H9 (cell line): ENCODE results near the gene CPO. TPM values are rescaled to one million over a fixed set of nuclear protein-coding genes. Genes with fewer than 3 reads are reported as not detected.

ENCODE experiments used
- DNase-seq: peaks from one replicate; pipeline ENCODE4 v3.0.0-alpha.2; 2017
- H2AFZ ChIP-seq: one replicate; pipeline ENCODE4 v1.6.1; 2013; ENCODE audit warnings: mild to moderate bottlenecking, low read length, control low read depth, moderate library complexity
- H2AK5ac ChIP-seq: 2 replicates; pipeline ENCODE4 v1.6.1; 2013; ENCODE audit warnings: low read length, control low read depth, mixed read lengths; ENCODE audit not compliant: insufficient read length
- H2BK120ac ChIP-seq: one replicate; pipeline ENCODE4 v1.6.1; 2013; ENCODE audit warnings: low read depth, mild to moderate bottlenecking, low read length, control low read depth, inconsistent platforms; ENCODE audit not compliant: poor library complexity, severe bottlenecking
- H2BK12ac ChIP-seq: 2 replicates; pipeline ENCODE4 v1.6.1; 2013; ENCODE audit warnings: low read length, control low read depth, mixed read lengths, low read depth; ENCODE audit not compliant: insufficient read length
- H2BK15ac ChIP-seq: 2 replicates; pipeline ENCODE4 v1.6.1; 2013; ENCODE audit warnings: low read depth, low read length, control low read depth
- H2BK20ac ChIP-seq: one replicate; pipeline ENCODE4 v1.6.1; 2013; ENCODE audit warnings: low read depth, mild to moderate bottlenecking, low read length, control low read depth, inconsistent platforms; ENCODE audit not compliant: poor library complexity, severe bottlenecking
- H2BK5ac ChIP-seq: 2 replicates; pipeline ENCODE4 v1.6.1; 2013; ENCODE audit warnings: low read length, control low read depth, mixed read lengths; ENCODE audit not compliant: insufficient read length
- H3K14ac ChIP-seq: 2 replicates; pipeline ENCODE4 v1.6.1; 2013; ENCODE audit warnings: low read length, control low read depth; ENCODE audit not compliant: insufficient read depth
- H3K18ac ChIP-seq: 2 replicates; pipeline ENCODE4 v1.6.1; 2013; ENCODE audit warnings: low read depth, mild to moderate bottlenecking, mixed read lengths, low read length, control low read depth; ENCODE audit not compliant: insufficient read length
- H3K23ac ChIP-seq: 2 replicates; pipeline ENCODE4 v1.6.1; 2013; ENCODE audit warnings: low read length, control low read depth, mixed read lengths, low read depth; ENCODE audit not compliant: insufficient read length
- H3K23me2 ChIP-seq: 2 replicates; pipeline ENCODE4 v1.6.1; 2013; ENCODE audit warnings: low read depth, mild to moderate bottlenecking, mixed read lengths, low read length, control low read depth; ENCODE audit not compliant: insufficient read length, poor library complexity, severe bottlenecking
- H3K27ac ChIP-seq: 2 replicates; pipeline ENCODE4 v1.5.1; 2013; ENCODE audit warnings: low read length, control low read depth, mixed read lengths, low read depth; ENCODE audit not compliant: insufficient read length
- H3K27me3 ChIP-seq: 2 replicates; pipeline ENCODE4 v1.6.1; 2013; ENCODE audit warnings: low read length, control low read depth, inconsistent platforms; ENCODE audit not compliant: insufficient read depth
- H3K4ac ChIP-seq: 2 replicates; pipeline ENCODE4 v1.6.1; 2013; ENCODE audit warnings: low read depth, mild to moderate bottlenecking, control low read depth, inconsistent platforms, low read length, moderate library complexity
- H3K4me1 ChIP-seq: 2 replicates; pipeline ENCODE4 v1.6.1; 2013; ENCODE audit warnings: low read length, control low read depth, inconsistent platforms; ENCODE audit not compliant: insufficient read depth
- H3K4me2 ChIP-seq: 2 replicates; pipeline ENCODE4 v1.6.1; 2013; ENCODE audit warnings: low read length, control low read depth, mixed read lengths; ENCODE audit not compliant: insufficient read length, insufficient read depth
- H3K56ac ChIP-seq: 2 replicates; pipeline ENCODE4 v1.6.1; 2013; ENCODE audit warnings: low read depth, mild to moderate bottlenecking, mixed read lengths, low read length, control low read depth; ENCODE audit not compliant: insufficient read length
- H3K79me1 ChIP-seq: 2 replicates; pipeline ENCODE4 v1.6.1; 2013; ENCODE audit warnings: low read depth, mild to moderate bottlenecking, moderate library complexity, low read length, control low read depth, inconsistent platforms; ENCODE audit not compliant: insufficient read depth, poor library complexity, severe bottlenecking
- H3K79me2 ChIP-seq: 2 replicates; pipeline ENCODE4 v1.6.1; 2013; ENCODE audit warnings: low read length, control low read depth, inconsistent platforms; ENCODE audit not compliant: insufficient read depth
- H3K9ac ChIP-seq: 2 replicates; pipeline ENCODE4 v1.6.1; 2013; ENCODE audit warnings: low read length, control low read depth, mixed read lengths; ENCODE audit not compliant: insufficient read length; ENCODE audit errors: extremely low read depth
- H3K9me3 ChIP-seq: one replicate; pipeline ENCODE4 v1.6.1; 2013; ENCODE audit warnings: low read depth, low read length, inconsistent platforms; ENCODE audit not compliant: control insufficient read depth
- H3T11ph ChIP-seq: one replicate; pipeline ENCODE4 v1.6.1; 2013; ENCODE audit warnings: mild to moderate bottlenecking, low read length, control low read depth, inconsistent platforms
- H4K20me1 ChIP-seq: one replicate; pipeline ENCODE4 v1.6.1; 2013; ENCODE audit not compliant: control insufficient read depth, insufficient read length, insufficient read depth
- H4K5ac ChIP-seq: 2 replicates; pipeline ENCODE4 v1.6.1; 2013; ENCODE audit warnings: low read depth, mild to moderate bottlenecking, mixed read lengths, low read length, control low read depth; ENCODE audit not compliant: insufficient read length
- H4K8ac ChIP-seq: replicated peaks from 2 replicates; pipeline ENCODE4 v1.6.1; 2013; ENCODE audit warnings: low read length, control low read depth, mixed read lengths, low read depth; ENCODE audit not compliant: insufficient read length
- H4K91ac ChIP-seq: 2 replicates; pipeline ENCODE4 v1.6.1; 2013; ENCODE audit warnings: low read depth, mild to moderate bottlenecking, moderate library complexity, mixed read lengths, low read length, control low read depth; ENCODE audit not compliant: insufficient read length
- H3K27ac Mint-ChIP-seq, 3 experiments: 2 replicates in 2 of 3; 3 replicates in 1 of 3; pipeline ENCODE4 v1.8.0; 2020 to 2021; ENCODE audit warnings: mixed read lengths in 3 of 3, mild to moderate bottlenecking in 1 of 3, moderate library complexity in 1 of 3
- H3K27me3 Mint-ChIP-seq: 2 replicates; pipeline ENCODE4 v1.8.0; 2021; ENCODE audit warnings: low read depth, mild to moderate bottlenecking, moderate library complexity, mixed read lengths
- H3K36me3 Mint-ChIP-seq, 3 experiments: 2 replicates in 2 of 3; 3 replicates in 1 of 3; pipeline ENCODE4 v1.8.0; 2020 to 2021; ENCODE audit warnings: low read depth in 3 of 3, mixed read lengths in 3 of 3; ENCODE audit not compliant: insufficient read depth in 1 of 3
- H3K4me1 Mint-ChIP-seq, 2 experiments: 2 replicates each; pipeline ENCODE4 v1.8.0; 2020; ENCODE audit warnings: mixed read lengths in 2 of 2
- H3K4me3 Mint-ChIP-seq, 2 experiments: 2 replicates in 1 of 2; 3 replicates in 1 of 2; pipeline ENCODE4 v1.8.0; 2020 to 2021; ENCODE audit warnings: mild to moderate bottlenecking in 2 of 2, mixed read lengths in 2 of 2, moderate library complexity in 1 of 2
- H3K9me3 Mint-ChIP-seq, 2 experiments: 2 replicates in 1 of 2; 3 replicates in 1 of 2; pipeline ENCODE4 v1.8.0; 2020; ENCODE audit warnings: mild to moderate bottlenecking in 2 of 2, mixed read lengths in 2 of 2, moderate library complexity in 1 of 2
- CTCF ChIP-seq: fragments of 200-600 bp; sonication (generic); conservative IDR thresholded peaks from 3 replicates; pipeline ENCODE4 v1.8.0; 2021; ENCODE audit warnings: antibody characterized with exemption, mild to moderate bottlenecking
- WGBS: extraction: QIAGEN DNeasy Blood & Tissue Kit; methylation state at CpG from one replicate; pipeline ENCODE4 v1.1.7; 2013; ENCODE audit warnings: missing lambda C conversion rate, low lambda C conversion rate, mixed read lengths; ENCODE audit not compliant: insufficient read length; ENCODE audit errors: extremely low coverage; 5-methylcytosine and 5-hydroxymethylcytosine counted together
- total RNA-seq: library from RNA; stranded (reverse); gene quantifications from 2 replicates; pipeline ENCODE4 v1.2.1, GENCODE V29; 2021

The CPO gene
- total RNA-seq, 1 experiment from 2014 or later: 0.68 TPM

GRCh38 chr2:206890926-206891325, 48.4 kb upstream of the CPO start:
- Histone ChIP-seq H2BK120ac (no peak overlapping the region), H4K8ac (no peak overlapping the region), H3K23ac (no peak overlapping the region), H2BK12ac (no peak overlapping the region), H2BK20ac (no peak overlapping the region), H3K23me2 (no peaks in the 10 kb centered on the region), H3K9ac (no peak overlapping the region), H4K20me1 (no peaks in the 10 kb centered on the region), H3K79me1 (no peaks in the 10 kb centered on the region), H3K27me3 (no peaks in the 10 kb centered on the region), H3K4ac (no peak overlapping the region), H3K4me2 (no peak overlapping the region), H3T11ph (no peak overlapping the region), H4K5ac (no peak overlapping the region), H3K18ac (no peak overlapping the region), H3K4me1 (no peaks in the 10 kb centered on the region), H4K91ac (no peak overlapping the region), H2BK15ac (no peak overlapping the region), H2AK5ac (no peak overlapping the region), H3K56ac (no peak overlapping the region), H3K9me3 (no peaks in the 10 kb centered on the region), H3K27ac (no peak overlapping the region), H3K14ac (no peak overlapping the region), H3K79me2 (no peaks in the 10 kb centered on the region), H2AFZ (no peak overlapping the region), H2BK5ac (no peak overlapping the region)
- no peak overlapping the region; a peak in 1 of 7 replicates for H3K27ac Mint-ChIP-seq
- H3K36me3 Mint-ChIP-seq: no peaks in the 10 kb centered on the region
- H3K4me1 Mint-ChIP-seq: peaks cover 7 to 9% of the 10 kb centered on the region in 2 experiments; a peak in 3 of 4 replicates
- WGBS: no CpG with 5 or more reads among the region's 1 CpG
- no peak for DNase-seq
- H3K4me3 Mint-ChIP-seq: no peak overlapping the region
- H3K9me3 Mint-ChIP-seq: peaks cover 3 to 6% of the 10 kb centered on the region in 2 experiments; a peak in 4 of 5 replicates
- no peak for TF ChIP-seq CTCF
- H3K27me3 Mint-ChIP-seq: no peaks in the 10 kb centered on the region
